Measurements from ENCODE around the gene KAZN. TPM values are rescaled to one million over a fixed set of nuclear protein-coding genes. Genes with fewer than 3 reads are reported as not detected.

Gene KAZN
- total and polyA plus RNA-seq, 2 of the 8 experiments (the other 6 are each of a cell fraction or from before 2014, with no cell fraction given) = 3.7 to 11.8 TPM

- TF ChIP-seq BRCA1 (IDR thresholded peaks at IDR 0.05; ENCODE audit: low read depth, low read length) = no peak
Observed at GRCh38 chr1:15055736-15056415, 457.4 kb downstream of the KAZN start (continued).
